IPS-18c (cell line): ENCODE data around the gene NINJ1.
"Not testable (repeated sequence)": the region's sequence is repeated elsewhere in the genome, so short reads cannot be mapped to it uniquely, and the experiment has no call there.

Experiments
- H3K4me3 ChIP-seq: 2 replicates; pipeline ENCODE4 v1.7.0; 2013; ENCODE audit warnings: low read depth, mild to moderate bottlenecking, low read length, moderate library complexity; ENCODE audit not compliant: insufficient read depth
- H3K9me3 ChIP-seq: one replicate; pipeline ENCODE4 v1.6.1; 2013; ENCODE audit warnings: mild to moderate bottlenecking, low read length, moderate library complexity; ENCODE audit not compliant: control insufficient read depth, insufficient read depth

NINJ1 gene

DNA sequence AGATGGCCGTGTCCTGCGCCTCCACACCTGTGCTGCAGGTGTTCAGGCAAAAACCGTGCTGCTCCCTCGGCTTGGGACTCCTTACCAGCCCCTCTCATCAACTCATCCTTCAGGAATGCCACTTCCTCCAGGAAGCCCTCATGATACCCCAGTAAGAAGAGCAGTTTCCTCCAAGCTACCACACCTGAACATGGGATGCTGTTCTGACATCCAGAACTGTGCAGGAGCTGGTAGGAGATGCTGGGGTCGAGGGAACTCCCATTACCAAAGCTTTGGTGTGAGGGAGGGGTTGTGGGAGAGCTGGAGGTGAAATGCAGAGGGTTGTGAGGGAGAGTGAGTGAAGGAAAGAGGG lies 19.1 kb downstream of the NINJ1 start:
- Histone ChIP-seq H3K4me3 (no peak overlapping the region), H3K9me3 (no peaks in the 10 kb centered on the region)

DNA sequence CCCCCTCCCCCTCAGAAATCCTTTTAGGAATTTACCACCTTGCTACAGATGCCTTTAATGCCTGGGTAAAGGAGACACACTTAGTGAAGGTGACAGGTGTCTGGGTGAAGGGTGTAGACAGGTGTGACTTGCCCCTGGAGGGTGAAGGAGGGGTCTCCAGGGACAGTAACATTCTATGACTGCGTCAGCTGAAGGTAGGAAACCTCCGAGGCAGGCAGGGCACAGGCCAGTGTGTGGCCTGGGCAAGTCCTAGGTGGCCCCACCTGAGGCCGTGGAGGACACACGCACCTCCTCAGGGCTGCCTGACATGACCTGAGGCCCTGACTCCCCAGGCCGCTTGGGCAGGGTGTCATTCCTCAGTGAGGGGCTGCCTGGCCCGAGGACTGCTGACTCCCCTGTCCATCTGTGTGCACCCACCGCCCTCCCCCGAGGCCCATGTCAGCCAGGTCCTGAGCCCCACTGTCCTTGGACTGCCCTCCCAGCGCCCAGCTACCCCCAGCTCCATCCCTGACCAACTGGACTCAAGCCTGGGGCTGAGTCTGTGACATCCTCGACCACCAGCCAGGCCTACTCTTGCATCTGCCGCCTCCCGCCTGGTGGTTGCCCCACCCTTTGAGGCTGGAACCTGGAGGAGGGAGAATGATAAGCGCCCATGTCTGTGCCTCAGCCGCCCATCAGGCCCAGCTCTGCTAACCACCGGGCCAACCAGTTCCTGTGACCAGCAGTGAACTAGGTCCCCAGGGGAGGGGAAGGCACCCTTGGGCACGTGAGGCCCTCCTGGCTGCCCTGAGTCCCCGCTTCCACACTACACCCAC lies 19.7 kb downstream of the NINJ1 start:
- no peaks in the 10 kb centered on the region for H3K9me3 ChIP-seq
- no peak overlapping the region for H3K4me3 ChIP-seq

DNA sequence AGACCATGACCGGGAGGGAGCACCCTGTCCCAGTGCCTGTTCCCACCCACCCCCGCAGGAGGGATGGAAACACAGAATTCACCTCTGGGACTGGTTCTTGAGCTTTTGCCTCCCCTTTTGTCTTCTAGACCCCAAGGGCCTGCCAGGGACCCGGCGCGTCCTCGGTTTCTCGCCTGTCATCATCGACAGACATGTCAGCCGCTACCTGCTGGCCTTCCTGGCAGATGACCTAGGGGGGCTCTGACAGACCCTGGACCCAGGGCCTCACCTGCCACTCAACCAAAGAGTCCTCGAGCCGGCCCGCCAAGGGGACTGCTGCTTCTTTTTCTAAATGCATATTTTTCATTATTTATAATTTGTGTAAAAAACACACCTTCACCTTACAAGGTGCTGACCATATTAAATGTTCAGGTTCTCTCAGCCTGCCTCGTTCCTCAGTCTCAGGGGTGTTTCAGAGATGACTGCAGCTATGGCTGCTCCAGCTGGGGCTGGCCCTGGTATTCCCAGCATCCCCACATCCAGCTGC lies 21.1 kb downstream of the NINJ1 start:
- no peak overlapping the region for H3K4me3 ChIP-seq
- no peaks in the 10 kb centered on the region for H3K9me3 ChIP-seq

DNA sequence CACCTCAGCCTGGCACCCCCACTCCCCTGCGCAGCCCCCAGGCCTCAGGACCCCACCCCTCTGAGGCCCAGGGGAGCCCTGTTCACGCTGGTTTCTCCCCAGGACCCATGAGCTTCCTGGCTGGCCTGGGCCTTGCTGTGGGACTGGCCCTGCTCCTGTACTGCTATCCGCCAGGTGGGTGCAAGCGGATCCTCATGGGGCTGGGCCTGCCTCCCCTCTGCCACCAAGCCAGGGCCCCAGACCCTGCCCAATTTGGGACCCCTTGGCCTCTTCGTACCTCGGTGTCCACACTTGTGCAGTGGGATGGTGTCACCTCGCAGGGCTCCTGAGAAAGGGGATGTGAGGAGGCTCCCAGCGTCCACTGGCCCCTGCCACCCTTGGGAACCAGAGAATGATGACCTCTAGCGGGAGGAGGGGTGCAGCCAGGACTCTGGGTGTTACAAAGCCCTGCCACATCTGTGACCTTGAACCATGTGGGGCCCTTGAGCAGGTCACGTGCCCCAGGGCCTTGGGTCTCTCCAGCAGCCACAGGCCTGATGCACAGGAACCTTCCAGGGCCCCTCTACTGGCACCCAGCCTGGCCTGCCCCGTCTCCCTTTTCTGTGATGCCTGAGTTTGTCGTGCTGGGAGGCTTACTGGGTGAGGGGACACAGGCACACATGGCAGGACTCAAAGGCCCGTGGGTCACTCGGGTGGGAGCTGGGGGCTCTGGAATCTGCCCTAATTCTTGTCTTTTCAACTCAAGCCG lies 21.8 kb downstream of the NINJ1 start:
- Histone ChIP-seq H3K4me3 (no peak overlapping the region), H3K9me3 (no peaks in the 10 kb centered on the region)

DNA sequence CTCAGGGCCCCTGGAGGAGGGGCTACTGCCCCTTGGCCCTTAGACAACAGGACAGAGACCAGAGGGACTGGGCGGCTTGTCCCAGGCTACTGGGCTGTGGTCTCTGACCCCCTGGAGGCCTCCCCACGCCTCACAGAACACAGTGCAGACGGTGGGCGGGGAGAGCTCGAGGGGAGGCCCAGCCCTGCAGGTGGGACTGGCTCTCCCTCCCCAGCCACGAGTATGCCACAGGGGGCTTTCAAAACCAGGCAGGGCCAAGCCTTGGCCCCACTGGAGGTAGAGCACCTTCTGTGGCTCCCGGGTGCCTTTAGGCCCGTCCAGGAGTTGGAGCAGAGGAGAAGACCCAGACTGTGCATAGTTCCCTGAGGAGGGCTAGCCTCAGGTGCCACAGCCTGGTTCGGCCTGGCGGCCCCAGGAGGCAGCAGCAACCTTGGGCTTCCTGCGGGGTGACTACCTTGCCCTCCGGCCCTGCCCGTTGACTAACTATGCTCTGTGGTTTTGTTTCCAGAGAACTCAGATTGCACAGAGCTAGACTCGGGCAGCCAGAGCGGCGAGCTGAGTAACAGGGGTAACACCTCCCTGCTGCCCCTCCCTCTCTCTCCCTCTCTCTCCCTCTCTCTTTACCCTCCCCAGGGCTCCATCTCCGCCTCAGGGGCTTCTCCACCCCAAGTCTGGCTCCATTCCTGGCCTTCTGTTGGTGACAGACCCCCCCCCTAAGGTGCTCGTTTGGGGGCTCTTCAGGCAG lies 22.5 kb downstream of the NINJ1 start:
- Histone ChIP-seq H3K9me3 (no peaks in the 10 kb centered on the region), H3K4me3 (no peak overlapping the region)

DNA sequence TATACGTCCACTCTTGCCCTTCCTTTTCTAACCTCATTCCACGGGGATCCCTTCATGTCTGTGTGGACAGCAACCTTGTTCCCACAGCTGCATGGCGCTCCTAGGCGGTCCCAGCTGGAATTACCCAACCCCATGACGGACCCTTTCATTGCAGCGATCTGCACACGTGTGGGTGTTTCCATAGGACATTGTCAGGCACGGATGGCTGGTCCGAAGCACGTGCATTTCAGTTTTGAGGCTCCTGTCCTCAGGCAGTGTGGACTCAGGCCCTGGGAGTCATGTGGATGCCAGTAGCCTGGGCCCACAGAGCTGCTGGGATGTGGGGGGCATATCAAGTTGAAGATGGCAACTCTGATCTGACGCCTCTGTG lies 23.1 kb downstream of the NINJ1 start:
- no peaks in the 10 kb centered on the region for H3K9me3 ChIP-seq
- H3K4me3 ChIP-seq = no peak overlapping the region

DNA sequence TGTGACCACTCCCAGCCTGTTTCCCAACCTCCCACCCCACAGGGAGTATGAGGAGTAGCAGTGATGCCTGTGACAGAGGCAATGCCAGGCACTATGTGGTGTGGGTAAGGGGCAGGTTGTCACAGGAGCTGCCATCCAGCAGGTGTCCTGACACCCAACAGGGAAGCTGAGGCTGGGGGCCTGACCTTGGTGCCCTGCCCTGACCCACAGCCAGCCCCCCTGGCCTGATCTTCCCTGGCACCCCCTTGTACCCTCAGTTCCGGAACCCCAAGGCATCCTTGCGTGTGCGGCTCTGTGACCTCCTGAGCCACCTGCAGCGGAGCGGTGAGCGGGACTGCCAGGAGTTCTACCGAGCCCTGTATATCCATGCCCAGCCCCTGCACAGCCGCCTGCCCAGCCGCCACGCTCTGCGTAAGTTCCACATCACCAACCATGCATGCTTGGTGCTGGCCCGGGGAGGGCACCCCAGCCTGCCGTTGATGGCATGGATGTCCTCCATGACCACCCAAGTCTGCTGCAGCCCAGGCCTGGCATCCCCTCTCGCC lies 23.7 kb downstream of the NINJ1 start:
- no peaks in the 10 kb centered on the region for H3K9me3 ChIP-seq
- no peak overlapping the region; the same call in 1 of the 2 replicates for H3K4me3 ChIP-seq

DNA sequence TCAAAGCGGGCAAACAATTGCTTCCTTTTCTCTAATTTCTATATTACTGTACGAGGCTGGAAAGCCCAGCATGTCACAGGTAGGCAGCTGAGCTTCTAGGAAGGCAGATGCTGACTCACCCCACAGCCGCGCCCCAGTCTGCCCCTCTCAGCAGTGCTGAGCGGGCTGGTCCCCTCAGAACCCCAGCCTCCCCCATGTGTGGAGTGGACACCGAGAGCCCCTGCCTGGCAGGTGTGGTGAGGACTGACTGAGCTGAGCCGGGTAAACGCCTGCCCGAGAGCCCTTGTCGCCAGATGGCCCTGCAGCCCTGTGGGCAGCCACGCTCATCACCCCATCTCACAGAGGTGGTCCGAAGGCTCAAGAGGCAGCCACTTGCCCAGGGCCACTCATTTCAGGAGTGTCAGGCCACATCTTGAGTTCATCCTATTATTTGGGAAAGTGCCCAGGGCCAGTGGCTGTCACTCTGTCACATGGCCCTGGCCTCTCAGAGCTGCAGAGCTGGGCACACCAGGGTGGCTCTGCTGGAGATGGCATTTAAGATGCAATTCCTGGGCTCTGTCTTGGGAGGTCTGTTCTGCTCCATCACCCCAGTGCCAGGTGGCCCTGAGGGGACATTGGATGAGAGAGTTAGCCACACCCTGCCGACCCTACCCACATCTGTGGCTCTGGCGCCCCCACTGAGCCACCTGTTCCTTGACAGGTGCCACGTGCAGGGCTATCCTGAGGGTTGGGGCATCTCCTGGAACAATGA lies 25.6 kb downstream of the NINJ1 start:
- Histone ChIP-seq H3K4me3 (no peak overlapping the region), H3K9me3 (no peaks in the 10 kb centered on the region)

DNA sequence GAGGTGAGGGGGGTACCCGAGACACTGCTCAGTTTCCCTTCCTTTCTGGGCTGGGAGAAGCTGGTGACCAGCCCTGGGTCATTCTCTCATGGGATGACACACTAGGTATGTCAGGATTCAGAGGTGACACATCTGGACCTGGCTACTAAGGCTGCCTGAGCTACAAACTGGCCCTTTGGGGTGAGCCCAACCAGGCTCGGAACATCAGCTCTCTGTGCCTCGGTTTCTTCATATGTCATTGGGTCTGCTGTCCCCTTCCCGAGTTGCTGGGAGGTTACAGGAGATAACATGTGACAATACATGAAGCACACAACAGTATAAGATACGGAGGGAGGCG lies 26.3 kb downstream of the NINJ1 start:
- no peaks in the 10 kb centered on the region for H3K9me3 ChIP-seq
- no peak overlapping the region for H3K4me3 ChIP-seq

DNA sequence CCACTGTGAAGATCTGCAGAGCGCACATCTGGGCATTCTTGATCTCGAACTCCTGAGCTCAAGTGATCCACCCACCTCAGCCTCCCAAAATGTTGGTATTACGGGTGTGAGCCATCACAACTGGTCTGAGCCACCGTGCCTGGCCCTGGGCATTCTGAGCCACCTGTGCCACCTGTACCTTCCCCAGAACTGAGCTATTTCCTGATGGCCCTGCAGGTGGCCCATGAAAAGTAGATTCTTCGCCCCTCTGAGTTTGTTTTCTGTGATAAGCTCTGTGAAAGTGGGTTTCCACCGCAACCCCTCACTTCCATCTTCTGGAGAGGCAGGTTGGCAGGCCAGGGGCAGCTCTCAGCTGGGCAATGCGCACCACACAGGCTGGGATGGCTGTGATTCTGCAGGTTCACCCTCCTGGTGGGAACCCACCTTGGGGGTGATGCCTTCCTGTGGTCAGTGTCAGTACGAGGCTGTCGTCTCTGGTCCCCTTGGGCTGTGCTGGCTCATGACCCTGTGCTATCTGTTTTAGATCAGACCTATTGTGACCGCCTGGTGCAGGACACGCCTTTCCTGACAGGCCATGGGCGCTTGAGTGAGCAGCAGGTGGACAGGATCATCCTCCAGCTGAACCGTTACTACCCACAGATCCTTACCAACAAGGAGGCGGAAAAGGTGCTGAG lies 26.8 kb downstream of the NINJ1 start:
- no peak overlapping the region for H3K4me3 ChIP-seq
- H3K9me3 ChIP-seq = no peaks in the 10 kb centered on the region

DNA sequence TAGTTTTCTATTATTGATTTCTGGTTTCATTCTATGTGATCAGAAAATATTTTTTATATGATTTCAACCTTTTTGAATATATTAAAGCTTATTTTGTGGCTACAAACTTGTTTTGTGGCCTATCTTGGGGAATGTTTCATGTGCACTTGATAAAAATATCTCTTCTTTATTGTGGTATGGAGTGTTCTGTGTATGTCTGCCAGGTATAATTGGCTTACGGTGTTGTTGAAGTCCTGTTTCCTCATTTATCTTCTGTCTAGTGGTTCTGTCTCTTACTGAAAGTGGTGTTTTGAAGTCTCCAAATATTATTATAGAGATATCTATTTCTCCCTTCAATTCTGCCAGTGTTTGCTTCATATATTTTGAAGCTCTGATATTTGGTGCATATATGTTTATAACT lies 28.4 kb downstream of the NINJ1 start:
- Histone ChIP-seq H3K4me3 (no peak overlapping the region), H3K9me3 (no peaks in the 10 kb centered on the region)

DNA sequence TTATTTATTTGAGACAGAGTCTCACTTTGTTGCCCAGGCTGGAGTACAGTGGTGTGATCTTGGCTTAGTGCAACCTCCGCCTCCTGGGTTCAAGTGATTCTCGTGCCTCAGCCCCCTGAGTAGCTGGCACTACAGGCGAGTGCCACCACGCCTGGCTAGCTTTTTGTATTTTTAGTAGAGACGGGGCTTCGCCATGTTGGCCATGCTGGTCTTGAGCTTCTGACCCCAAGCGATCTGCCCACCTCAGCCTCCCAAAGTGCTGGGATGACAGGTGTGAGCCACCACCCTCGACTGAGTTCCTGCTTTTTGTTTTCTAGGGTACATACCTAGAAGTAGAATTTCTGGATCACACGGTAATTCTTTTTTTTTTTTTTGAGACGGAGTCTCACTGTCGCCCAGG lies 33.0 kb downstream of the NINJ1 start:
- not testable (repeated sequence) for H3K4me3 ChIP-seq, H3K9me3 ChIP-seq

DNA sequence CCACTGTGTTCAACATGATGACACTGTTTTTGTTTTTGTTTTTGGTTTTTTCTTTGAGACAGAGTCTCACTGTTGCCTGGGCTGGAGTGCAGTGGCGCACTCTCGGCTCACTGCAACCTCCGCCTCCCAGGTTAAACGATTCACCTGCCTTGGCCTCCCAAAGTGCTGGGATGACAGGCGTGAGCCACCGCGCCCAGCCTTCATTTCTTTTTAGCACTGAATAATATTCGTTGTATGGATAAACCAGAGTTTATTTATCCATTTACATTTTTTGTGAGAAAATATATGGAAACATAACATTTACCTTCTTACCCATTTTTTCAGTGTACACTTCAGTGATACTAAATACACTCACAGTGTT lies 33.8 kb downstream of the NINJ1 start:
- Histone ChIP-seq H3K4me3 (no peak overlapping the region), H3K9me3 (peaks cover 2% of the 10 kb centered on the region)

DNA sequence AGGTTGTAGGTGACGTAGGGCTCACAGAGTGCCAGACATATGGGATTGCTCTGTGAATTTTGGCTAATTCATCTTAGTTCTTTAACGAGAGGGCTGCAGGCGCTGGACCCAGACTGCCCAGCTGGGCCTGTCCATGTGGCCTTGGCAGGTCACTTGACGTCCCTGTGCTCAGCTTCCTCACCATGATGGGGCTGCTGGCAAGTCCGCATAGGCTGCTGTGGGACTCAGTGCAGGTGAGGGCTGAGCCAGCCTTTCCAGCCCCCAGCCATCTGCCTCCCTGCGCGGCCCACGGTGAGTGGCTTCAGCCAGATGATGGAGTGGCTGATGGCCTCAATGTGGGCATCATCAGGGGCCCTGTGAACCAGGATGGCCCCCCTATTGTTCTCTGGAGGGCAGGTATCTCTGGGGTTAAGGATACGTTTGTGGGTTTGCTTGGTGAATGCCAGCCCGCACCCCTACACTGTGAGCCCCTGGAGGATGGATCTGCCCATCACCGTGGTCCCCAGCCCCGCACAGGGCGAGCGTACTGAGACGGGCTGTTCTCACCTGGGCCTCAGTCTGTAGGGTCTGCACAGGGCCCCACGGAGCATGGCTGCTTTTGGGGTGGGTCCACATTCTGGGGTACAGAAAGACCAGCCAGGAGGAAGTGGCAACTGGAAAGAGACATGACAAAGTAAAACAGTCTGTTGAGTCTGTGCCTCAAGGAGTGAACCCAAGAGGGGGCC lies 34.3 kb downstream of the NINJ1 start:
- H3K4me3 ChIP-seq = no peak overlapping the region
- peaks cover 2% of the 10 kb centered on the region for H3K9me3 ChIP-seq

DNA sequence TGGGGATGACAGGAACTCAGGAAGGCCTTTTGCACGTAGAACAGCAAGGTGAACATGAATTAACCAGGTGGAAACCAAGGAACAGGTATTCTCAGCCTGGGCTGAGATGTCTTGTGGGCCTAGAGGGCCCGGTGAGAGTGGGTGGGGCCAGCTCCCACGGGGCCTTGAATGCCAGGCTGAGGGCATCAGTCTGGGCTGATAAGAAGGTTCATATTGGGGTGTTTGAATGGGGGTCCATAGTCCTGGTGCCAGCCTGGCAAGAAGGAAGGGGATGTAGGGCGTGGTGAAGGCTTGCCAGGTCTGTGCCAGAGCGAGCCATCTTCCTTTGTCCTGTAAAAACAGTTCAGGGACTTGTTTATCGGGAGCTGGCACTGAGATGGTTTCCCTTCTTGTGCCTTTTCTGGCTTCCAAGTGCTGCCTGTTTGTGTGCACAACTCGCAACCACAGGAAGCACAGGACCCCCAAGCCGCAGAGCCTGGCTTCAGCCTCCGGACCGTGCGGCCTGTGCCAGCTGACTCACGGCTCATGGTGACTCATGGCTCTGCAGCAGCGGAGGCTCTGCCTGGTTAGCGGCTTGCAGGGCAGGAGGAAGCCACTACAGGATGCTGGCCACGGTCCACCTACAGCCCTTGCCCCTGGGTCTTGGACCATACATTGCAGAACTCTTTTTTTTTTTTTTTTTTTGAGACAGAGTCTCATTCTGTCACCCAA lies 35.7 kb downstream of the NINJ1 start:
- H3K4me3 ChIP-seq = no peak overlapping the region
- peaks cover 2% of the 10 kb centered on the region for H3K9me3 ChIP-seq
